ENCODE measurements around the gene GRIK3. TPM values are rescaled to one million over a fixed set of nuclear protein-coding genes. Genes with fewer than 3 reads are reported as not detected.
"Not testable (repeated sequence)": the region's sequence is repeated elsewhere in the genome, so short reads cannot be mapped to it uniquely, and the experiment has no call there.

The GRIK3 gene
- total RNA-seq, 2 experiments from 2014 or later: not detected

DNA sequence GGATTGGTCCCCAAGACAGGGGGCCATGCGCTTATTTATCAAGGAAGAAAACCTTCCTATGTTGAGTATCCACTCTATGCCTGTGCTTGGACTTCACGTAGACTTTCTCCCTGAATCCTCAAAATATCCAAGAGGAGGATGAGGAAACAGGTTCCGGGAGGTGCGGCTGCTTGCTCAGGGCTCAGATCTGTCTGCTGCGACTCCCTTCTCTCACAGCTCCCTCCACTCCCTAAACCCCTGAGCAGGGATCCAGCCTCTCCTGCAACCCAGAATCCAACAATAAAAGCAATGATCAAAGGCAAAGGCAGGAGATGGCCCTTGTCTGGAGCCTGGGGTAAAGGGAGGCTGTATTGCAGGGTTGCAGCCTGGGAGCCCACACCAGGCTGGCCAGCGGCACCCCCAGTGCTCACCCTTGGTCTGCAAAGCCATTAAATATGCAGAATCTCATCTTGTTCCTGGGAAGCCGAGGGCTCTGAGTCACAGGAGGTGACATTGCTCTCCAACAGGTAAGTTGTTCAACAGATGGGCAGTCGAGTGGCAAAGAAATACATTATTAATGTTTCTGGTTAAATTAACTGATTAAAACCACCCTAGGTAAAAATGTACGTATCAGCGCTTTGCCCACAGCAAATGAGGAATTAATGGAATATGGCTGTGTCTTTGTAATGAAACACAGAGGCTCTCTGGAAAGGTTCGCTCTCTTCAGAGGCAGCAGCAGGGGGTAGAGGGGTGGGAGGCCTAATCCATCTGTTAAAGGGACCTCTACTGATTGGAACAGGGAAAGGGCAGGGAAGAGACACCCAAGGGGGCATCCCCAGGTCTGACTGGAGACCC is 111.5 kb downstream of the GRIK3 start:
- ChIA-PET POLR2A (no interaction called here), CTCF (no interaction called here)
- ATAC-seq (no peak), DNase-seq (no peak)
- no peaks in the 10 kb centered on the region for H3K9me3 Mint-ChIP-seq (ENCODE audit: low read depth)
- H3K27ac Mint-ChIP-seq: no peak overlapping the region
- H3K36me3 Mint-ChIP-seq (ENCODE audit: low read depth): no peaks in the 10 kb centered on the region
- H3K27me3 Mint-ChIP-seq: peaks cover 6% of the 10 kb centered on the region
- intact Hi-C loops (cut with DNase I, micrococcal nuclease): no loop called here
- no peaks in the 10 kb centered on the region for H3K4me1 Mint-ChIP-seq
- no peak overlapping the region for H3K4me3 Mint-ChIP-seq

DNA sequence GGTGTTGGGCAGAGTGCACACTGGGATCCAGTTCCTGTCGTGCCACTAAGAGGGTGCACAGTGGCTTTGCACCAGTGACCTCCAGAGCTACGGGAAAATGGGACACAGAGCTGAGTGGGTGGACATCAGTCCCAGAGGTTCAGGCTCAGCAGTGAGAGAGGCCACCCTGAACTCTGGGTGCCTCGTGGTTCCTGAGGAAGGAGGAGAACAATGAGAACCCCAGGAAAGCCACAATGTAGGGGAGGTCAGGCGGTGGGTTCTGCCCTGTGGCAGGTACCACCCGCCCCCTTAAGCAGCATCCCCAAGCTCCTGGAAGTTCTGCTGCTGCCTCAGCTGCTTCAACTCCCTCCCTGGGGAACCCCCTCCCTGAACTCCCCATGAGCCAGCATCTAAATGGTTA is 112.2 kb downstream of the GRIK3 start:
- intact Hi-C loops (cut with DNase I, micrococcal nuclease): no loop called here
- no peak for ATAC-seq

DNA sequence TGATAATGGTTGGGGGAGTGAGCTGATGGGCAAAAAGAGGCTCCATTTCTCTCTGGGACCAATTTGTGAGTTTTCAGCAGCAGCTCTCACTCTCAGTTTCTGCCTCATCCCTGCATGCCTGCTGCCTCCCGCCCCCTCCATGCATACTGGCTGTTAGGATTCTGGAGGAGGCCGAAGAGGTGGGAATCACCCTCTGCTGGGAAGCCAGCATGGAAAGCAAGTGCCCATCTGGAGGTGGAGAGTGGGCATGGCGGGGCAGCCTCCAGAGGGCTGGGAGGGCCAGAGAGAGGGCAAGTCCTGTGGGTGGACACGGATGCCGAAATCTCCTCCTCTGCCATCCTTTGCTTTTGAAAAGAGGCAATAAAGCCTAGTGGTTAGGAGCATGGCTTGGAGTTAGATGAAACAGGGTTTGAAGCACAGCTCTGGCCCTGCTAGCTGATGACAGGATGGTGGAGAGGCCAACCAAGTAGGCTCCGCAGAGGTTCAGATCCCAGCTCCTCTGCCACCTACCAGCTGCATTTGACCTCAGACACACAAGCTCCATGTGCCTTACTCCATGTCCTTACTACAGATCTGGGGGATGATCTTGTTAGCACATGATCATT is 113.4 kb downstream of the GRIK3 start:
- Mint-ChIP-seq H3K27ac (no peak overlapping the region), H3K36me3 (ENCODE audit: low read depth) (no peaks in the 10 kb centered on the region), H3K4me1 (no peaks in the 10 kb centered on the region), H3K27me3 (peaks cover 6% of the 10 kb centered on the region), H3K9me3 (ENCODE audit: low read depth) (peaks cover under 1% of the 10 kb centered on the region), H3K4me3 (no peak overlapping the region)
- DNase-seq (no peak), ATAC-seq (no peak)
- ChIA-PET POLR2A (no interaction called here), CTCF (no interaction called here)
- intact Hi-C loops (cut with DNase I, micrococcal nuclease): no loop called here

More for the DNA sequence above, 112.2 kb downstream of the GRIK3 start:
- DNase-seq: no peak
- Mint-ChIP-seq H3K27me3 (peaks cover 6% of the 10 kb centered on the region), H3K4me3 (no peak overlapping the region), H3K4me1 (no peaks in the 10 kb centered on the region), H3K27ac (no peak overlapping the region), H3K36me3 (ENCODE audit: low read depth) (no peaks in the 10 kb centered on the region), H3K9me3 (ENCODE audit: low read depth) (no peaks in the 10 kb centered on the region)
- CTCF ChIA-PET: no interaction called here
- POLR2A ChIA-PET: no interaction called here

DNA sequence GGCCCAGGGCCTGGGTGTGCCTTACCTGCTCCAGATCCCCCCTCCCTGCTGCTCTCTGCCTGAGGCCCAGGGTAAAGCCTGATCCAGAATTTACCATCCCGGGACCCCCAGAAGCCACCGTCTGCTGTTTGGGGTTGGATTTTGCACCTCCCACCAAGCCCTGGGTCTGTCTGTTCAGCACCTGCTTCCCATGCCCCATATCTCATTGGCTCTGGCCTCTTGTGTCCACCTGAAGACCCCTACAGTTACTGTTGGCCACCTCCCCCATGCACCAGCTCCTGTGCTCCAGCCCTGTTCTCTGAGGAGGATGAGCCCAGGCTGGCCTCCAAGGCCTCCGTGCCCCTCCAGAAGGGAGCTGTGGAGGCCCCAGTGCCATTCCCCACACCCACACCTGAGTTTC is 113.9 kb downstream of the GRIK3 start:
- CTCF ChIA-PET: no interaction called here

DNA sequence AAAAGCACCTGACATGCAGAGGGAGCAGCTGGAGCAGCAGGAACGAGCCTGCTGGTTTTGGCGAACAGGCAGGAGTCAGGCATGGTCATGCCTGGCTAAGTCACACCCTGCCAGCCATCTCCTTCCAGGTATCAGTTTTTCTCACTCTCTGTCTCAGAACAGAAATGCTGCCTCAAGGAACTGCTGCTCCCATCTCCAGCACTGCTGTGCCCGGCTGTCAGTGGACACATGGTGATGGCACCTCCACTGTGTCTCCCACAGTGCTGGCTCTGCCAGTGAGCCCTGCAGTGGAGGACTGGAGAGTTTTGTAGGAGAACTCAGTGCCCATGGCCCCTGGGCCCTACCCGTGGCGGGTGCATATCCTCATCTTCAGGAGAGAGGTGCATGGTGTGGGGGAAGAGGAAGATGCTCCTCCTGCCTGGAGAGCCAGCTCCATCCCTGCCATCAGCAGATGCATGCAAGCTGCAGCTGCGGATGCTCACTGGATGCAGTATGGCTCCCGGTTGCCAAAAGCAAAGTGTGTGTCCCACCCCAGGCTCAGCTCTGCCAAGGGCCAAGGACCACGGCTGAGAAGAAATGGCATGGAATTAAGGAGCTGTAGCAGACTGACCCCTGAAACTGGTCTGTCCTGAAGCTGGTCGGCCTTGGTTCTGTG is 114.7 kb downstream of the GRIK3 start:
- Mint-ChIP-seq H3K9me3 (ENCODE audit: low read depth) (peaks cover 5% of the 10 kb centered on the region), H3K4me1 (no peaks in the 10 kb centered on the region), H3K27me3 (peaks cover 6% of the 10 kb centered on the region), H3K36me3 (ENCODE audit: low read depth) (no peaks in the 10 kb centered on the region), H3K27ac (no peak overlapping the region), H3K4me3 (no peak overlapping the region)
- ChIA-PET CTCF (no interaction called here), POLR2A (no interaction called here)
- DNase-seq (no peak), ATAC-seq (no peak)
- intact Hi-C loops (cut with DNase I, micrococcal nuclease): no loop called here

More for the DNA sequence above, 113.9 kb downstream of the GRIK3 start:
- no peak overlapping the region for H3K27ac Mint-ChIP-seq
- no peak for DNase-seq
- no peaks in the 10 kb centered on the region for H3K4me1 Mint-ChIP-seq
- peaks cover 5% of the 10 kb centered on the region for H3K9me3 Mint-ChIP-seq (ENCODE audit: low read depth)
- no peaks in the 10 kb centered on the region for H3K36me3 Mint-ChIP-seq (ENCODE audit: low read depth)
- H3K4me3 Mint-ChIP-seq: no peak overlapping the region
- POLR2A ChIA-PET: no interaction called here
- ATAC-seq: no peak
- H3K27me3 Mint-ChIP-seq: peaks cover 6% of the 10 kb centered on the region
- intact Hi-C loops (cut with DNase I, micrococcal nuclease): no loop called here

DNA sequence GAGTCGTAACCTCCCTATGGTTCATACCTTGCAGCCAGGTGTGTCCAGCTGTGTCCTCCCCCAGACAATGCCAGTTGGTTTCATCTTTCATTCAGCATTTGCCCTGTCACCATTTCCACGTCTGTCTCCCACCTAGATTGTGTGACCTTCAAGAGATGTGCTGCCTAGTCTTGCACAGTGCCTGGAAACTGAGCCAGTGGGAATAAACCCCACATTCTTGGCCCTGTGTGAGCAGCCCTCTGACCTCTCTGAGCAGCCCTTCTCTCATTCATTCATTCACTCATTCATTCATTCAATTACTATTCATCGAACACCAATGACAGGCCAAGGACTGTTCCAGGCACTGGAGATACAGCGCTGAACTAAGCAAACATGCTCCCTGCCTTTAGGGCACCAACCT is 115.7 kb downstream of the GRIK3 start:
- H3K36me3 Mint-ChIP-seq (ENCODE audit: low read depth): no peaks in the 10 kb centered on the region
- ATAC-seq: no peak
- peaks cover 5% of the 10 kb centered on the region for H3K9me3 Mint-ChIP-seq (ENCODE audit: low read depth)
- DNase-seq: no peak
- no peak overlapping the region for H3K4me3 Mint-ChIP-seq
- H3K27ac Mint-ChIP-seq: no peak overlapping the region
- peaks cover 7% of the 10 kb centered on the region for H3K27me3 Mint-ChIP-seq
- no peaks in the 10 kb centered on the region for H3K4me1 Mint-ChIP-seq
- intact Hi-C loops (cut with DNase I, micrococcal nuclease): no loop called here
- CTCF ChIA-PET: no interaction called here
- POLR2A ChIA-PET: no interaction called here

DNA sequence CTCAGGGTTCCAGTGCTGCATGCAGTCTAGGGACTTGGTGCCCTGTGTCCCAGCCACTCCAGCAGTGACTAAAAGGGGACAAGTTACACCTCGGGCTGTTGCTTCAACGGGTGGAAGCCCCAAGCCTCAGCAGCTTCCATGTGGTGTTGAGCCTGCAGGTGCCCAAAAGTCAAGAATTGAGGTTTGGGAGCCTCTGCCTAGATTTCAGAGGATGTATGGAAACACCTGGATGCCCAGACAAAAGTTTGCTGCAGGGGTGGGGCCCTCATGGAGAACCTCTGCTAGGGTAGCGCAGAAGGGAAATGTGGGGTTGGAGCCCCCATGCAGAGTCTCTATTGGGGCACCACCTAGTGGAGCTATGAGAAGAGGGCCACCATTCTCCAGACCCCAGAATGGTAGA is 117.8 kb downstream of the GRIK3 start:
- intact Hi-C loops (cut with DNase I, micrococcal nuclease); ATAC-seq; H3K9me3 Mint-ChIP-seq (ENCODE audit: low read depth); H3K27ac Mint-ChIP-seq; H3K4me1 Mint-ChIP-seq; H3K4me3 Mint-ChIP-seq; POLR2A ChIA-PET; DNase-seq; H3K36me3 Mint-ChIP-seq (ENCODE audit: low read depth): not testable (repeated sequence)
- CTCF ChIA-PET: interaction anchor here (0.6 kb wide), 2 partner anchors 123 to 1311 kb away, joined by 4 to 5 read pairs; no protein-coding TSS in a partner anchor
- H3K27me3 Mint-ChIP-seq: peaks cover 13% of the 10 kb centered on the region

DNA sequence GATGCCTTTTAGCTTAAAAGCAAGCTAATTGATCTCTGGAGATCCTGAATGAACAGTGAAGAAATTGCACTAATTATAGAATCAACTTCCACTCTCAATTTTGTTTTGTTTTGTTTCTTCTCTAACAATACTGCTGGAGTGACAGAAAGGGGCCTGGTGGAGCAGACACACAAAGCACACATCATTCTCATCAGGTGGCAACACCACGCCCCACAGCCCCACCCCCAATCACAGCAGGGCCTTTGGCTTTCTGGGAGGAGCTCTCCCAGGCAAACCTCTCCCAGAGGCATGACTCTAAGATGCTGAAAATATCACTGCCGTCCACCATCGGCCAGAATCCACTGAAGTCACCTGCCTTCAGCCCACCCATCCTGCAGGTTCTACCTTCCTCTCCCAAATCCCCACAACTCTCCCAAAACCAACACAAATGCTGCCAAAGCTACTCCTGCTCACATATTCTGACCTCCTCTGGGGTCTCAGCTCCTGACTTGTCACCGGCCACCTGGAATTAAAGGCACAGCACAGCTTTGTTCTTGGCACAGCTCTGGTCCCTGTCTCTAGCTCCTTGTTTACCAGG is 120.7 kb downstream of the GRIK3 start:
- Mint-ChIP-seq H3K9me3 (ENCODE audit: low read depth) (peaks cover 5% of the 10 kb centered on the region), H3K4me3 (no peak overlapping the region), H3K36me3 (ENCODE audit: low read depth) (no peaks in the 10 kb centered on the region), H3K27ac (no peak overlapping the region), H3K4me1 (no peaks in the 10 kb centered on the region), H3K27me3 (peaks cover 11% of the 10 kb centered on the region)
- DNase-seq (no peak), ATAC-seq (no peak)
- CTCF ChIA-PET: interaction anchor here (0.6 kb wide), 1 partner anchor 1360 kb away, joined by 4 read pairs; no protein-coding TSS in a partner anchor
- intact Hi-C loops (cut with DNase I, micrococcal nuclease): no loop called here
- POLR2A ChIA-PET: no interaction called here

DNA sequence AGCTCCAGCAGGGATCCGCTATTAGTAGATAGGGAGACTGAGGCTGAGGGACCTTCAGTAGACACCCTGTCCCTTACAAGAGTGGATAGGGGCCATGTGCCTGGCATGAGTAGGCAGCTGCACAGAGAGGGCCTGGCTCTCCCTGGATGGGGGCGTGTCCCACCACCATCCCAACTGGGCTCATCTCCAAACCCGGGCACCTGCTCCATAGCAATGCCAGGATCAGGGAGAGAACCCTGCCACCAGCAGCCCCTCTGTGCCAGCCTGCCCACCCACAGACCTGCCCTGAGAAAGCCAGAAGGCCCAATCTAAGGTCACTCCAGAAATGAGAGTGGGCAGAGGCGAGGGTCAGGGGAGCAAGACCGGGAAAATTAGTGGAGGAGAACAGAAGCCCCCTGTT is 121.3 kb downstream of the GRIK3 start:
- H3K27ac Mint-ChIP-seq: no peak overlapping the region
- no peaks in the 10 kb centered on the region for H3K36me3 Mint-ChIP-seq (ENCODE audit: low read depth)
- DNase-seq (no peak), ATAC-seq (no peak)
- ChIA-PET POLR2A (no interaction called here), CTCF (no interaction called here)
- H3K4me3 Mint-ChIP-seq: no peak overlapping the region
- peaks cover 11% of the 10 kb centered on the region for H3K27me3 Mint-ChIP-seq
- peaks cover 5% of the 10 kb centered on the region for H3K9me3 Mint-ChIP-seq (ENCODE audit: low read depth)
- intact Hi-C loops (cut with DNase I, micrococcal nuclease): no loop called here
- no peaks in the 10 kb centered on the region for H3K4me1 Mint-ChIP-seq

DNA sequence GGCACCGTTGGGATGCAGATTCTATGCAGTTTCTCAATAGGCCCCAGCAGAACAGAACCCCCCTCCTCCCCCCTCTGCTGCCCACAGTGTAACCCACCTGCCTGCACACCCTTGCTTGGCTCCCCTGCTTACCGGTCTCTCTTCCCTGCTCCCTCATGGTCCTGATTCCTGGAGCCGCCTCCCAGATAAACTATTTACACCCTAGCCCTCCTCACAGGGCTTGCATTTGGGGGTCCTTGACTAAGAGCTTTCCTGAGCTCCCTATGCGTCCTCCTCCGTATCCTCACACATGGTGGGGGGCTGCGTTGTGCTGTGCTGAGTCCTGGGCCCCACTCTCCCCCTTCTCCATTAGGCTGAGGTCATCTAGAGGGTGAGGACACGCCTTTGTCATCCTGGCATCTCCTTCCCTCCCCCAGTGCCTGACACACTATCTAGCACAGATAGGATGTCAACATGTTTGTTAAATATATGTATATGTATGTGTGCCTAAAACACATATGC is 121.9 kb downstream of the GRIK3 start:
- ATAC-seq (no peak), DNase-seq (no peak)
- Mint-ChIP-seq H3K4me1 (no peaks in the 10 kb centered on the region), H3K27ac (no peak overlapping the region), H3K27me3 (peaks cover 11% of the 10 kb centered on the region), H3K36me3 (ENCODE audit: low read depth) (no peaks in the 10 kb centered on the region), H3K4me3 (no peak overlapping the region), H3K9me3 (ENCODE audit: low read depth) (peaks cover 5% of the 10 kb centered on the region)
- ChIA-PET CTCF (no interaction called here), POLR2A (no interaction called here)
- intact Hi-C loops (cut with DNase I, micrococcal nuclease): no loop called here

DNA sequence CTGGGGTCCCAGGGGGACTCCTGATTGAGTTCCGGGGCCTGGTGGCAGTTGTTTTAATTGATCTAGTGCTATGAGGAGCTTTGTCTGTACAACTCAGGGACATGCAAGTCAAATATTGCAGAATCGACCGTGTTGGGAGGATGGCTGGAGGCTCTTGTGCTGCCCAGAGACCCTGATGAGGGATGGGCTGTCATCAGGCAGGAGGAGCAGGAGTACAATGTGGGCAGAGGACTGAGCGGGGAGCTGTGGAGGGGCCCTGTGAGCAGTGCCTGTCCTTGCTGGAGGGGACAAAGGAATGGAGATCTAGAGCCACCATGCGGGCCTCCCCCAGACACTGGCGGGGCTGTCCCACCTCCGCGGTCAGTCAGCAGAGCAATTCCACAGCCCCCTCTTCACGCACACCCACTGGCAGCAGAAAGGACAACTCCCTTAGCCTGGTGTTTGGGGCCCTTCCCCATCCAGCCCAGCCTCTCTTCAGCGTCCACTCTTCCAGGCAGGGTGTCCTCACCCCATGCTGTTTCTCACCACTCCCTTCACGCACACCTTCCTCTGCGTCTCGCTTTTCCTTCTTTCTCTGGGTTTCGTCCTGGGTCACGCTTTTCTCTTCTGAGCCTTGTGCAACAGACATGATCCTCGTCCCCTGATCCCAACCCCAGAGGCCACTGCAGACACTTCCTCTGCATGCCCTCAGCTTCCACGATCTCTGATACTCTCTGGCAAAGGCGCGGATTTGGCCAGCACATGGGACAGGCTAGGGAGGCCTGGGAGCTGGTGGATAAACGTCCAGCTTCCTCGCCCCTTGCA is 122.6 kb downstream of the GRIK3 start:
- H3K9me3 Mint-ChIP-seq (ENCODE audit: low read depth): peaks cover 5% of the 10 kb centered on the region

More for the DNA sequence above, 122.6 kb downstream of the GRIK3 start:
- Mint-ChIP-seq H3K27me3 (peaks cover 14% of the 10 kb centered on the region), H3K36me3 (ENCODE audit: low read depth) (no peaks in the 10 kb centered on the region), H3K27ac (no peak overlapping the region), H3K4me3 (no peak overlapping the region), H3K4me1 (no peaks in the 10 kb centered on the region)
- no peak for ATAC-seq
- ChIA-PET POLR2A (no interaction called here), CTCF (no interaction called here)
- intact Hi-C loops (cut with DNase I, micrococcal nuclease): no loop called here
- DNase-seq: no peak
